Panc1 (cell line): ENCODE measurements around the gene POU4F3. TPM values are rescaled to one million over a fixed set of nuclear protein-coding genes. Genes with fewer than 3 reads are reported as not detected.

Experiments
- ATAC-seq: fragments of 200-7000 bp; cut with Tn5 transposase; 2 replicates; pipeline ENCODE4 v1.9.1; 2020; ENCODE audit warnings: mild to moderate bottlenecking, moderate library complexity
- BruUV-seq: library from RNA; stranded (reverse); fragments of 400-500 nt; replicated peaks from 2 replicates; lab custom pipeline; 2021; lab: Mats Ljungman, UMichigan
- CTCF ChIA-PET: fragments of 300-600 bp; sonication (Branson Sonifier 250); formaldehyde crosslinking; loops from one replicate; lab custom pipeline; 2022; ENCODE audit warnings: antibody characterized with exemption; lab: Charles Lee
- POLR2A ChIA-PET: fragments of 300-600 bp; sonication (Branson Sonifier 250); formaldehyde crosslinking; loops from one replicate; lab custom pipeline; 2022; ENCODE audit warnings: antibody characterized with exemption; lab: Charles Lee
- DNase-seq: peaks from one replicate; pipeline ENCODE4 v3.0.0-alpha.2; 2010; ENCODE audit warnings: low read depth, low spot score
- H3K27ac ChIP-seq: 2 replicates; pipeline ENCODE4 v1.5.1; 2011; ENCODE audit warnings: mild to moderate bottlenecking, low read length, inconsistent platforms
- H3K27me3 ChIP-seq: fragments of 200-500 bp; sonication (Bioruptor generic); 2 replicates; pipeline ENCODE4 v1.6.0; 2014; ENCODE audit warnings: low read length, inconsistent platforms; ENCODE audit not compliant: control insufficient read depth, insufficient read depth
- H3K36me3 ChIP-seq: fragments of 200-500 bp; sonication (Bioruptor generic); 2 replicates; pipeline ENCODE4 v1.5.1; 2014; ENCODE audit warnings: inconsistent platforms, mild to moderate bottlenecking, low read length, moderate library complexity; ENCODE audit not compliant: control insufficient read depth, insufficient read depth
- H3K4me1 ChIP-seq: 2 replicates; pipeline ENCODE4 v1.5.1; 2011; ENCODE audit warnings: inconsistent platforms, mild to moderate bottlenecking, low read length, moderate library complexity; ENCODE audit not compliant: control insufficient read depth, insufficient read depth
- H3K4me3 ChIP-seq, 2 experiments: 2 replicates each; pipeline ENCODE4 v1.5.1; 2011 to 2012; ENCODE audit warnings: low read depth in 2 of 2, low read length in 2 of 2, mild to moderate bottlenecking in 2 of 2, inconsistent platforms in 1 of 2, moderate library complexity in 1 of 2
- H3K9me3 ChIP-seq: fragments of 200-500 bp; sonication (Bioruptor generic); 2 replicates; pipeline ENCODE4 v1.5.1; 2014; ENCODE audit warnings: low read depth, mild to moderate bottlenecking, inconsistent platforms, low read length, moderate library complexity; ENCODE audit not compliant: control insufficient read depth, insufficient read depth
- POLR2AphosphoS5 ChIP-seq: IDR thresholded peaks from 2 replicates; pipeline ENCODE4 v1.6.1; 2012; ENCODE audit warnings: mild to moderate bottlenecking, low read depth, low read length, moderate library complexity
- REST ChIP-seq, 2 experiments: IDR thresholded peaks; 2 replicates each; pipeline ENCODE4 v1.6.1; 2011 to 2012; ENCODE audit warnings: low read depth in 2 of 2, control low read depth in 1 of 2, low read length in 1 of 2, mild to moderate bottlenecking in 1 of 2, moderate library complexity in 1 of 2; ENCODE audit not compliant: insufficient read depth in 1 of 2
- SIN3A ChIP-seq: IDR thresholded peaks from 2 replicates; pipeline ENCODE4 v1.6.1; 2012; ENCODE audit warnings: low read depth, mild to moderate bottlenecking, low read length, moderate library complexity, borderline replicate concordance; ENCODE audit not compliant: insufficient read depth
- TCF7L2 ChIP-seq: IDR thresholded peaks from 2 replicates; pipeline ENCODE4 v1.6.1; 2011; ENCODE audit warnings: mild to moderate bottlenecking, low read depth, low read length, inconsistent platforms
- in situ Hi-C: cut with HindIII; loops from 2 replicates; pipeline ENCODE4 v1.10.0; 2016; ENCODE audit warnings: low sequenced_read_pairs, low pct_unique_long_range_greater_than_20kb
- intact Hi-C: fragments of 100-400 bp; cut with micrococcal nuclease; formaldehyde crosslinking; loops from one replicate; pipeline ENCODE4 v1.10.0; 2022; ENCODE audit not compliant: unreplicated experiment
- total RNA-seq: library from RNA; stranded (reverse); gene quantifications from one replicate; pipeline ENCODE4 v1.2.1, GENCODE V29; 2021; ENCODE audit not compliant: unreplicated experiment
- TF ChIP-seq, protein P1 (sequence below): fragments of 450-650 bp; IDR thresholded peaks from 2 replicates; pipeline ENCODE4 v1.5.1; 2017; ENCODE audit warnings: mild to moderate bottlenecking

POU4F3 gene
- total RNA-seq, 1 experiment from 2014 or later, result 0.15 TPM

- POLR2A ChIA-PET, result no interaction called here
- CTCF ChIA-PET, result no interaction called here
- H3K4me1 ChIP-seq, result no peaks in the 10 kb centered on the region
- H3K4me3 ChIP-seq, result no peak overlapping the region
- TF ChIP-seq POLR2AphosphoS5 (no peak), REST (IDR thresholded peaks at IDR 0.05; ENCODE audit: insufficient read depth in 1 of 2, low read depth in 2 of 2, low read length in 1 of 2) (no peak), TCF7L2 (no peak), SIN3A (no peak)
- TF ChIP-seq, protein P1, sequence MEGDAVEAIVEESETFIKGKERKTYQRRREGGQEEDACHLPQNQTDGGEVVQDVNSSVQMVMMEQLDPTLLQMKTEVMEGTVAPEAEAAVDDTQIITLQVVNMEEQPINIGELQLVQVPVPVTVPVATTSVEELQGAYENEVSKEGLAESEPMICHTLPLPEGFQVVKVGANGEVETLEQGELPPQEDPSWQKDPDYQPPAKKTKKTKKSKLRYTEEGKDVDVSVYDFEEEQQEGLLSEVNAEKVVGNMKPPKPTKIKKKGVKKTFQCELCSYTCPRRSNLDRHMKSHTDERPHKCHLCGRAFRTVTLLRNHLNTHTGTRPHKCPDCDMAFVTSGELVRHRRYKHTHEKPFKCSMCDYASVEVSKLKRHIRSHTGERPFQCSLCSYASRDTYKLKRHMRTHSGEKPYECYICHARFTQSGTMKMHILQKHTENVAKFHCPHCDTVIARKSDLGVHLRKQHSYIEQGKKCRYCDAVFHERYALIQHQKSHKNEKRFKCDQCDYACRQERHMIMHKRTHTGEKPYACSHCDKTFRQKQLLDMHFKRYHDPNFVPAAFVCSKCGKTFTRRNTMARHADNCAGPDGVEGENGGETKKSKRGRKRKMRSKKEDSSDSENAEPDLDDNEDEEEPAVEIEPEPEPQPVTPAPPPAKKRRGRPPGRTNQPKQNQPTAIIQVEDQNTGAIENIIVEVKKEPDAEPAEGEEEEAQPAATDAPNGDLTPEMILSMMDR, result no peak
- no TSS peak for BruUV-seq
- no peak for DNase-seq
- intact Hi-C loops, result no loop called here
- no peak for ATAC-seq
- in situ Hi-C loops, result no loop called here
- no peak overlapping the region for H3K27ac ChIP-seq
- peaks cover 2% of the 10 kb centered on the region; the same call in 1 of the 2 replicates for H3K27me3 ChIP-seq
- no peaks in the 10 kb centered on the region for H3K9me3 ChIP-seq
- H3K36me3 ChIP-seq, result no peaks in the 10 kb centered on the region
Measured at GRCh38 chr5:146363161-146363874, 24.7 kb downstream of the POU4F3 start.

GRCh38 chr5:146365618-146366017, 27.0 kb downstream of the POU4F3 start:
- ChIA-PET CTCF (interaction anchor here (0.6 kb wide), 1 partner anchor 63 kb away, joined by 3 read pairs; no protein-coding TSS in a partner anchor), POLR2A (no interaction called here)
- intact Hi-C loops, result no loop called here
- TF ChIP-seq TCF7L2 (no peak), POLR2AphosphoS5 (no peak), SIN3A (no peak), REST (IDR thresholded peaks at IDR 0.05; ENCODE audit: insufficient read depth in 1 of 2, low read depth in 2 of 2, low read length in 1 of 2) (no peak)
- TF ChIP-seq, protein P1, result no peak
- Histone ChIP-seq H3K4me3 (no peak overlapping the region), H3K27ac (no peak overlapping the region), H3K27me3 (peaks cover 4% of the 10 kb centered on the region), H3K36me3 (no peaks in the 10 kb centered on the region), H3K9me3 (no peaks in the 10 kb centered on the region), H3K4me1 (no peaks in the 10 kb centered on the region)
- no TSS peak for BruUV-seq
- ATAC-seq (no peak), DNase-seq (no peak)
- in situ Hi-C loops, result no loop called here
